Cerebellar cortex (tissue), 1 donor: ENCODE results near the gene FAM124A.
"Not testable (repeated sequence)": the region's sequence is repeated elsewhere in the genome, so short reads cannot be mapped to it uniquely, and the experiment has no call there.

ENCODE experiments used
- DNase-seq: peaks from one replicate; pipeline ENCODE4 v3.0.0-alpha.2; 2015; ENCODE audit warnings: low spot score

The FAM124A gene

DNA sequence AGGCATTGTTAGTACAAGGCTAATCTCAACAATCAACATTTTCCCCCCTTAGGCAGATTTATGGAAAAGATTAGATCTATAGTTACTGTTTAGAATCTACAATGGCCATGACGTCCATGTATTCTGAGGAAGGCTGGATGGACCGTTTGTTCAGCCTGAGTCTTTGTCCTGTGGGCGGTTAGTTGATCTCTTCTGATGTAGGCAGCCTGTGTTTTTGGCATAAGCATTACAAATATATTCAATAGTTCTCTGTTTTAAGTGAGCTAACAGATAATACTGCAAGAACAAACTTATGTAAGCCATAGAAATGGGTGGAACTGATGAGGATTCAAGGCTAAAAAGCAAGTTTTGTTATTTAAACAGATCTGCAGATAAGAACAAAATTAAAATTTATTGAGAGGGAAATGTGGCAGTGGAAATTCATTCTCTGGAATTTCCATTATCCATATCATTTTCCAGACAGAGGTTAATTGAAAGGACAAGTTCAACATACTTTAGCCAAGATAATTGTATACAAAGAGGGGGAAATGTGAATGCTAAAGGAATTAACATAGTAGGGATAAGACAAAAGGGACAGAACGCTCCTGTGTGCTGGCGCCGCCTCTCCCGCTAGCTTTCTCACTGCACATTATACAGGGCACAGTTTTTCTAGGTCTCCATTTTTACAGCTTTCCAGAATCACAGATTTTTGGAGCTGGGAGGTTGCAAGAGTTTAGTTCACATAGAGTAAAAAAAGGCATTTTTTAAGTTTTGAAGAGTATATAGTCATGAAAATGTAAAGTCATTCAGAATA is 48.6 kb downstream of the FAM124A start:
- no peak for DNase-seq

DNA sequence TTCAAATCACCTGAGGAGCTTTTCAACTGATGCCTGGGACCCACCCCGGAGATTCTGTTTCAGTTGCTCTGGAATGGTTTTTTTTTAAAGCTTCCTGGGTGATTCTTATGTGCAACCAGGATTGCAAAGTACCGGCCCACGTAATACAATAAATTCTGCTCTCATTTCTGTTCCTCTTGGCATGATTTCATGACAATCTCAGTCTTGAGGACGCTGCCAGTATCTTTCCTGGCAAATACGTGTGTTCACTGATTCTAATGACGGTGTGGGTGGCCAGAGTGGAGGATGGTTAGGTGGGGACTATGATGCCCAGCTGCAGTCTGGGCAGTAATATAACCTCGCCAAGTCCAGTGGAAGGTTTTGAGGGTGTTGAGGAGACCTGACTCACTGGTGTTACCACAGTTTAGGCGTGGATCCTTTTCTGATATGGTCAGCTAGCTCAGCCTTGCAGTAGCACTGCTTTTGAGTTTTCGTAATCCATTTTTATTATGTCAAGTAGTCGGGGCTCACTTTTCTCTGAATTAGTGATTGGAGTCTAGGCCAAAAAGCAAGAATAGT is 49.4 kb downstream of the FAM124A start:
- peak; percentile 31 for DNase-seq

GRCh38 chr13:51275101-51275500 is 52.9 kb downstream of the FAM124A start:
- no peak for DNase-seq

DNA sequence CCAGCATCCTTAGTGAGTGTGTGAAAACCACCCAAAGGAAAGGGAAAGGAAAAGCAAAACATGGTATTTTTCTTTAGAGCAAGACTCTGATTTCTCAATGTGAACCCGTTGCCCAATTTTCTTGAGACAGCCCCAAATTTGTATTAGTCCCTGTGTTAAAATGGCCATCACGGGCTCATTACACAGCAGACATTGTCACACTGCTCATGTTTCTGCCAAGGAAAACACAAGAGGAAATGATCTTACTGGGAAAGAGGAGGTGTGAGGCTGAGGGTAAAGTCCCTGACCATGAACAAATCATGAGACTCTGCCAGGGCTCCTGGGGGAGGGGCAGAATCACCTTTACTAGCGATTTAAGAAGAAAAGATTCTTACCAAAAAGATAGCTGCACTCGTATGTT is 54.4 kb downstream of the FAM124A start:
- no peak for DNase-seq

DNA sequence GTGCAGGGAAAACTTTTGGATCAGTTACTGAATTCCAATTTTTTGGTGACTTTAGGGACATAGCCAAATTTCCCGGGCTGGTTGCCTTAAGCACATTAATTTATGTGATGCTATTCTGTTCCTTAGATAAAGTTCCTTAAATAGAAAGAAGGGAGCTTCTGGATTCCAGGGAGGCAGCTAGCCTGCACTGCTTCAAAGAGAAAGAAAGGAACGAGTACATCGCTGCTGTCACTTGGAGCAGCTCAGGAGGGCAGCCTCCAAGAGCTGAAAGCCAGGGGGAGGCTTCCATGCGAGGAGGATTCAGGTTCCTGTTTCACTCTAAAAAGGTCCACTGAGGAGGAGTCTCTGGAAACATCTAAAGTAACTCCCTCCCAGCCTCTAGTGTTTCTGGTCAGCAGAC is 55.7 kb downstream of the FAM124A start:
- DNase-seq: no peak

- no peak for DNase-seq
Measured at GRCh38 chr13:51278426-51279130, 56.4 kb downstream of the FAM124A start.

- DNase-seq: no peak
Measured at GRCh38 chr13:51280379-51280940, 58.3 kb downstream of the FAM124A start.

DNA sequence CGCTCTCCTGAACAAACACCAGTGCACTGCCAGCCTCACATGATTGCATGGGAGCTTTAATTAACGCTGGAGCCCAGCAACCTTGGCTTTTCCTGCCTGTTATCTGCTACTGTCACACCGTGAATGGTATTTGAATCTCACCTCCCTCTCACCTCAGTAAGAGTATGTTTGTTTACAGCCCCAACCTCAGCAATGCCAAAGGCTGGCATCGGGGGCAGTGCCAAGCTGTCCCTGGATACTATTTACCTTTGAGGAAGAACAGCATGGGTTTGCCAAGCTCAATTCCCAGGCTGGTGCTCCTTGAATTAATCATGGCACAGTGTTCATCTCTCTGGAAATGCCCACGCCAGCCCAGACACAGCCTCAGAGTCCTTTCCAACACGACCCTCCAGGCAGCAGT is 60.1 kb downstream of the FAM124A start:
- no peak for DNase-seq

GRCh38 chr13:51282923-51283322 is 60.7 kb downstream of the FAM124A start:
- DNase-seq: not testable (repeated sequence)

- DNase-seq: no peak
Measured at GRCh38 chr13:51283371-51283770, 61.2 kb downstream of the FAM124A start.

GRCh38 chr13:51284339-51284738 is 62.1 kb downstream of the FAM124A start:
- DNase-seq: no peak

GRCh38 chr13:51286135-51287002 is 64.2 kb downstream of the FAM124A start:
- DNase-seq: peak; percentile 82

DNA sequence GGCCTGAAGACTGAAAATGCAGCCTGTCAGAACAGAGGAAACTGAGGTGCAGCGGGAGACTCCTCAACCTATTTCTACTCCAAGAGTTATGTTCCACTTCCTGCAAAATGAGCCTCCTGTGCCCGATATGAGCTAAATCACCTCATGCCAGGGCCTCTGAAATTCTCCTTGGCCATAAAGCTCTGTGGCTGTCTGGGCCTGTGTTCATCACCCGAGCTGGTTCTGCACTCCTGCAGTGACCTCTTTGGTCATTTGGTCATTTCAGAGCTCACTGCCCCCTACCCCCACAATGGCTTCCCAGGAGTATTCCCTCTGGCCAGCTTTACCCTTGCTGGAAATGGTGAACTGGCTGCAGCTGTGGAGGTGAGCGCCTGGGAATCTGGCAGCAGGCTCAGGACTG is 65.6 kb downstream of the FAM124A start:
- no peak for DNase-seq

DNA sequence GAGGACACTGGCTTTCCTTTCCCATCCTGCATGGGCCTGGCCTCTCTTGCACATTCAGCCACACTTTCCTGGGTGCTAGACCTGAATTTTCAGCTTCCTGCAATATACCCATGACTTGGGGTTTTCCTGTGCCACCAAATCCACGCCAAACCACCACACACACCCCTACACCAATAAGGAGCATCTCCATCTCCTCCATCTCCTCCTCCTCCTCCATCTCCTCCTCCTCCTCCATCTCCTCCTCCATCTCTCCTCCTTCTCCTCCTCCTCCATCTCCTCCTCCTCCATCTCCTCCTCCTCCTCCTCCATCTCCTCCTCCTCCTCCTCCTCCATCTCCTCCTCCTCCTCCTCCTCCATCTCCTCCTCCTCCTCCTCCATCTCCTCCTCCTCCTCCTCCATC is 66.1 kb downstream of the FAM124A start:
- DNase-seq: not testable (repeated sequence)

DNA sequence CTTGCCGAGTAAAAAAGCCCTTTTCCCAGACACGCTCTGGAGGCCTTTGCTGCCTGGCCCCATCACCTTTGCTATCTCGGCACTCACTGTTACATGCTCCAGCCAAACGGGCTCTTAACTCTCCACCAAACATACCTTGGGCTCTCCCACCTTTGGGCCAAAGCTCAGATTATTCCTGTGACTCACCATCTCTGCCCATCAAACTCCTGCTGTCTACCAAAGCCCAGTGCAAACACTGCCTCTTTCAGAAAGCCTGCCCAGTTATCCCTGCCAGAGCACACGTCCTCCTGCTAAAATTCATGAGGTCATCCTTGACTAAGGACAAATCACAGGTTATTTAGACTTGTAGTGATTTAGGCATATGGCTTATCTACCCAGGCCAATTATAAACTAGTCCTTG is 69.1 kb downstream of the FAM124A start:
- DNase-seq: peak; percentile 29

DNA sequence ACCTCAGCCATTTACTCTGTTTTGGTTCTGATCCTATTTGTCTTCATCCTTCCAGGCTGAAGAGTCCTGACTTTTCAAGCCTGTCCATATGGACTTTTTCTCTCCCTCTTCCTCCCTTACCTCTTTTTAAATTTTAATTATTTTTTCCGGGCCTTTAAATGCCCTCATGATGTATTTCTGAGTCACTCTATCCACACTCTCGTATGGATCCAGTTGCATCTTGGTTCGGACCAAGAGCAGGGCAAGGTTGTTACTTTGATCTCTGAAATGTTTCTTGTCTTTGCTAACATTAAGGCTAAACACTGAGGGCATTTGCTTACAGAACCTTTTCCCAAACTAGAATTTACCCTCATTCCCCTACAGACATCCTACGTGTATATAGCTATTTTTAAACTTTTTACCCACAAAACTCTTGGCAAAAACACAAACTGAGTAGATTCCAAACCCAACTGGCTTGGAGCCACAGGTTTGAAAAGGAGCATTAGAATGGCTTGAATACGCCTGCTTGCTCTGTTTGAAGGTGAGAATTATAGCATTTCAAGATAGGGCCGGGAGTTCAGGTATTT is 69.9 kb downstream of the FAM124A start:
- DNase-seq: peak; percentile 22

DNA sequence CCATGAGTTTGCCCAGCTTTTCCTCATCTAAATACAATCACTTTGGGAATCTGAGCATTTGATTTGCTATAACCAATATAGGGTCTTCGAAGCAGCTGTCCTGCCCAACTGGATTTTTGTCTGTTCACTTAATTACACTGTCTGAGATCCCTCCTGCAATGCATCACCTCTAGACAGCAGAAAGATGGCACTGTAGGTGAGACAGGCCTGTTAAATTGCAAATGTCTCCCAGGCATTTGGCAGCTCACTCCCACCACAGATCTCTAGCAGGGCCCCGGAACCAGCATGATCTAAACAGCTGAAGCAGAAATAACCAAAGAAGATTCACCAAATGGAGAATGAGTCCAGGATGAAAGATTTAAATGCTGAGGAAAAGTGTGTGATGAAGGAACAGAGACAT is 75.4 kb downstream of the FAM124A start:
- DNase-seq: no peak

GRCh38 chr13:51298812-51299211 is 76.6 kb downstream of the FAM124A start:
- no peak for DNase-seq

- no peak for DNase-seq
Measured at GRCh38 chr13:51303063-51303552, 80.9 kb downstream of the FAM124A start.

DNA sequence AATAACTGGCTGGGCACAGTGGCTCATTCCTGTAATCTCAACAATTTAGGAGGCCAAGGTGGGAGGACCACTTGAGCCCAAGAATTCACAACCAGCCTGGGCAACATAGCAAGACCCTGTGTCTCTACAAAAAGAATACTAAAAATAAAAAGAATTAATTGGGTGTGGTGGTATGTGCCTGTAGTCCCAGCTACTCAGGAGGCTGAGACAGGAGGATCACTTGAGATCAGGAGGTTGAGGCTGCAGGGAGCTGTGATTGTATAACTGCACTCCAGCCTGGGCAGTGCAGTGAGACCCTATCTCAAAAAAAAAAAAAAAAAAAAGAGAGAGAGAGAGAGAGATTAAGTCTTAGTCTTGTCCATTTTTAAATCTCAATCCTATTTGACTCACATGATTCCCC is 81.7 kb downstream of the FAM124A start:
- no peak for DNase-seq

DNA sequence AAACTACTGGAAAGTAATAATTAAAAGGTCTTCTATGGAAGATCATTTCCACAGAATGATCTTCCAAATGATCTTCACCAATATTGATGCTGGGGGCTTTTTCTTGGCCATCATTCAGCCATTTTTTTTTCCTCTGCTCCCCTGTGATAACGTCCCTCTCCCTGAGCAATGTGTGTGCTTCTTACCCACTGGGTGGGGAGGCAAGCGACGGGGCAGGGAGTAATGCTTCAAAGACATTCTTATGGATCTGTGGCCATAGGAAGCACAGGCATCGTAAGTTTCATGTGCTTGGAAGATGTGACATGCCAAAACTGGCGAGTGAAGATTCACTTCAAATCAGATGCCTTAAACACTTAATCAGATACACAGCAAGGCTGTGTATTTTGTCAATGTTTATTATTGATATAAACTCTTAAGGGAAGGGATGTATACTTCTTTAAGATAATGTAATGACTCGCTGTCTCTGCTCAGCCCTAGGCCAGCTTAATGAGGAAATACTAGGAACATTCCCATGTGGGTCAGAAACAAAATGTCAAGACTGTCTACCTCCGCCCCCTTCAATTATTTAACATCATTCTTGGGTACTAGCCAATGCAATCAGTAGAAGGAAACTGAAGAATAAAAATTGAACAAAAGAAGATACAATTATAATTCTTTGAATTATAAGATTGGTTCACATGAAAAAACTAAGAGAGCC is 83.2 kb downstream of the FAM124A start:
- DNase-seq: no peak
